ENCODE measurements around the gene FAS.

The FAS gene

DNA sequence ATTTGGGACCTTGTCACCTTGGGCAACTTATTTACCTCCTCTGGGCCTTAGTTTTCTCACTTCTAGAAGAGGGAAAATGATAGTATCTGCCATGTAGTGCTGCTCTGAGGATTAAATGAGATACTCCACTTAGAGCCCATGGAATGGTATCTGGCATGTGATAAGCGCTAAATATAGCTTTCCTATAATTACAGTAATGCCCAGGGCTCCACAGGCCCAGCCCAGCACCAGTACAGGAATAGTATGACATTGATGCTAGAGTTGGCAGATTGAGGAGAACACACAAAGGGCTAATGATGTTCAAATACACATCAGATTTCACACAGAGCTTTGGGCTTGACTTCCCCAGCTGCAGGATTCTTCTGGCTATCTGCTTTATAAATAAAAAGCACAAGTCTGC lies 34.9 kb downstream of the FAS start:
- no peak for DNase-seq (ENCODE audit: low spot score)
- H3K27ac ChIP-seq = no peak overlapping the region
- CTCF ChIA-PET = interaction anchor here (1.1 kb wide), 1 partner anchor 192 kb away, joined by 5 read pairs; no protein-coding TSS in a partner anchor
- POLR2A ChIA-PET (ENCODE audit: low non-redundant PET) = no interaction called here
- TF ChIP-seq, protein P1, sequence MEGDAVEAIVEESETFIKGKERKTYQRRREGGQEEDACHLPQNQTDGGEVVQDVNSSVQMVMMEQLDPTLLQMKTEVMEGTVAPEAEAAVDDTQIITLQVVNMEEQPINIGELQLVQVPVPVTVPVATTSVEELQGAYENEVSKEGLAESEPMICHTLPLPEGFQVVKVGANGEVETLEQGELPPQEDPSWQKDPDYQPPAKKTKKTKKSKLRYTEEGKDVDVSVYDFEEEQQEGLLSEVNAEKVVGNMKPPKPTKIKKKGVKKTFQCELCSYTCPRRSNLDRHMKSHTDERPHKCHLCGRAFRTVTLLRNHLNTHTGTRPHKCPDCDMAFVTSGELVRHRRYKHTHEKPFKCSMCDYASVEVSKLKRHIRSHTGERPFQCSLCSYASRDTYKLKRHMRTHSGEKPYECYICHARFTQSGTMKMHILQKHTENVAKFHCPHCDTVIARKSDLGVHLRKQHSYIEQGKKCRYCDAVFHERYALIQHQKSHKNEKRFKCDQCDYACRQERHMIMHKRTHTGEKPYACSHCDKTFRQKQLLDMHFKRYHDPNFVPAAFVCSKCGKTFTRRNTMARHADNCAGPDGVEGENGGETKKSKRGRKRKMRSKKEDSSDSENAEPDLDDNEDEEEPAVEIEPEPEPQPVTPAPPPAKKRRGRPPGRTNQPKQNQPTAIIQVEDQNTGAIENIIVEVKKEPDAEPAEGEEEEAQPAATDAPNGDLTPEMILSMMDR (conservative IDR thresholded peaks at IDR 0.05; ENCODE audit: low read depth) = no peak

DNA sequence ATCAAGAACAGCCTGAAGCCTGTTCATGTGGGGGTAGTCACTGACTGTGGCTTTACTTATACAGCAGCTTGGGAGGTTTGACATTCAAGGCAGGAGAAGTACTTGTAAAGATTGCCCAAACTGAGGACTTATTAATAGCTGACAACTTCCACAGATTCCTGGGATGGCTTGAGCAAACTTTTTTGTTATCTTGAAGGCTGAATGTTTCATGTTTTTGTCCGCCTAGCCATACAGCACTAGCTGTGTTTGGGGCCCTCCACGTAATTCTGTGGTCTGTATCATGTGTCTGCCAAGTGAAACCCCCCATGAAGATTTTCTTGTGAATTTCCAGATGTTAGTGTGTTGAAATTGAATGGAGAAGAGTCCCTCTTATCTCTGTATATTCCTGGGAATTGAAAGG lies 38.6 kb downstream of the FAS start:
- DNase-seq (ENCODE audit: low spot score) = no peak
- POLR2A ChIA-PET (ENCODE audit: low non-redundant PET) = no interaction called here
- CTCF ChIA-PET = interaction anchor here (0.5 to 3.0 kb wide), 21 partner anchors 9 to 851 kb away, joined by 3 to 20 read pairs (median 4); partner anchors contain the start of genes CH25H, FAS and STAMBPL1
- H3K27ac ChIP-seq = no peak overlapping the region
- TF ChIP-seq, protein P1 (conservative IDR thresholded peaks at IDR 0.05; ENCODE audit: low read depth) = no peak

- TF ChIP-seq, protein P1 (conservative IDR thresholded peaks at IDR 0.05; ENCODE audit: low read depth) = peak; percentile 84
- CTCF ChIA-PET = interaction anchor here (0.6 to 3.0 kb wide), 24 partner anchors 8 to 852 kb away, joined by 3 to 20 read pairs (median 4); partner anchors contain the start of genes CH25H, FAS and STAMBPL1
- POLR2A ChIA-PET (ENCODE audit: low non-redundant PET) = no interaction called here
- no peak overlapping the region for H3K27ac ChIP-seq
- DNase-seq (ENCODE audit: low spot score) = peak; percentile 71
Observed at GRCh38 chr10:89029785-89030437, 39.3 kb downstream of the FAS start.

DNA sequence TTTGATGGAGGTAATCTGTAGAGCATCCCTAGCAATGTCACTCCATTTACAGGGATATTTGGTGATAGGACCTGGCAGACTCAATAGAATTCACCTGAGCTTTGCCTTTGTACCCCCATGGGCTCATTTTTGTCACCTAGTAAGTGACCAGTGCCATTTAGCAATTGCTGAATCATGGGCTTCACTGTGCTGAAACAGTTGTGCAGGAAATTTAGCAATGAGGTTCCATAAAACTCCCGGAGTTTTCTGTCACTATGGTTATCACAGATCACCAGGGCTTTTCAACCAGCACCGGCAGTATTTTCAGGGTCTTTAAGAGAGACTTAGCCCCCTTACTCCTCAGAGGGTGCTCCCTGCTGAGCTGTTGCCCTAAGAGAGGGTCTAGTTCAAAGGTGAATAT lies 40.2 kb downstream of the FAS start:
- TF ChIP-seq, protein P1 (conservative IDR thresholded peaks at IDR 0.05; ENCODE audit: low read depth) = no peak
- H3K27ac ChIP-seq = no peak overlapping the region
- ChIA-PET POLR2A (ENCODE audit: low non-redundant PET) (no interaction called here), CTCF (interaction anchor here (0.7 to 3.0 kb wide), 5 partner anchors 98 to 382 kb away, joined by 3 to 20 read pairs (median 10); partner anchors contain the start of gene CH25H)
- no peak for DNase-seq (ENCODE audit: low spot score)

GRCh38 chr10:89032141-89032891 lies 41.7 kb downstream of the FAS start:
- CTCF ChIA-PET = interaction anchor here (1.0 to 1.4 kb wide), 2 partner anchors 8 to 182 kb away, joined by 4 to 5 read pairs; no protein-coding TSS in a partner anchor
- TF ChIP-seq, protein P1 (conservative IDR thresholded peaks at IDR 0.05; ENCODE audit: low read depth) = no peak
- peak; percentile 78 for DNase-seq (ENCODE audit: low spot score)
- H3K27ac ChIP-seq = peak overlapping the region; percentile 5; the same call in 1 of the 2 replicates
- POLR2A ChIA-PET (ENCODE audit: low non-redundant PET) = no interaction called here

GRCh38 chr10:89035461-89035860 lies 44.9 kb downstream of the FAS start:
- TF ChIP-seq, protein P1 (conservative IDR thresholded peaks at IDR 0.05; ENCODE audit: low read depth) = no peak
- POLR2A ChIA-PET (ENCODE audit: low non-redundant PET) = no interaction called here
- no peak overlapping the region for H3K27ac ChIP-seq
- CTCF ChIA-PET = no interaction called here
- no peak for DNase-seq (ENCODE audit: low spot score)
